ENCODE results near the gene OR10H1. TPM values are rescaled to one million over a fixed set of nuclear protein-coding genes. Genes with fewer than 3 reads are reported as not detected.
A peak's percentile ranks its signal among the peaks of the same experiment; 100 is the strongest.
"Not testable (repeated sequence)": the region's sequence is repeated elsewhere in the genome, so short reads cannot be mapped to it uniquely, and the experiment has no call there.

Gene OR10H1
- polyA plus RNA-seq, 1 of the 3 experiments (the other 2 are of a cell fraction) = not detected

- no peaks in the 10 kb centered on the region for H3F3A ChIP-seq (replicated peaks; ENCODE audit: insufficient read depth)
- H3K4me3 ChIP-seq (ENCODE audit: low read depth in 2 of 2, low read length in 1 of 2) = no peak overlapping the region
- H2AFZ ChIP-seq (ENCODE audit: low read depth) = no peak overlapping the region
- no peaks in the 10 kb centered on the region for H3K4me1 ChIP-seq (ENCODE audit: control insufficient read depth in 1 of 2, insufficient read depth in 2 of 2, low read depth in 1 of 2, low read length in 1 of 2)
- H3K9me3 ChIP-seq = no peaks in the 10 kb centered on the region
- POLR2A ChIA-PET = no interaction called here
- no peaks in the 10 kb centered on the region for H3K36me3 ChIP-seq (replicated peaks in 1 of 2; ENCODE audit: control insufficient read depth in 1 of 2, insufficient read depth in 2 of 2, low read length in 1 of 2)
- H3K4me2 ChIP-seq = no peak overlapping the region
- H3K9me2 ChIP-seq = no peaks in the 10 kb centered on the region
- TF ChIP-seq YY1 (IDR thresholded peaks at IDR 0.05; ENCODE audit: low read depth) = no peak
- no peak for TF ChIP-seq TAF1 (IDR thresholded peaks at IDR 0.05; ENCODE audit: borderline replicate concordance, low read depth, low read length)
- no peak for TF ChIP-seq MXI1 (IDR thresholded peaks at IDR 0.05; ENCODE audit: low read depth, low read length)
- H3K79me2 ChIP-seq (ENCODE audit: insufficient read depth) = no peaks in the 10 kb centered on the region
- H4K20me1 ChIP-seq (ENCODE audit: insufficient read depth) = no peaks in the 10 kb centered on the region
- CTCF ChIA-PET = no interaction called here
- WGBS (ENCODE audit: low lambda C conversion rate) = 2% methylated on average over 5 of the region's 5 CpGs
- H3K27ac ChIP-seq (ENCODE audit: low read depth in 2 of 2, low read length in 1 of 2) = no peak overlapping the region
- peaks cover 13% of the 10 kb centered on the region; the same call in 1 of the 2 replicates for H3K27me3 ChIP-seq (ENCODE audit: insufficient read depth)
- DNase-seq = no peak
- no peak overlapping the region for H3K9ac ChIP-seq
Measured at GRCh38 chr19:15843203-15843893, 27.9 kb upstream of the OR10H1 start.

GRCh38 chr19:15841875-15842569, 26.6 kb upstream of the OR10H1 start:
- CTCF ChIA-PET = interaction anchor here (1.1 kb wide), 1 partner anchor 12 kb away, joined by 3 read pairs; no protein-coding TSS in a partner anchor

DNA sequence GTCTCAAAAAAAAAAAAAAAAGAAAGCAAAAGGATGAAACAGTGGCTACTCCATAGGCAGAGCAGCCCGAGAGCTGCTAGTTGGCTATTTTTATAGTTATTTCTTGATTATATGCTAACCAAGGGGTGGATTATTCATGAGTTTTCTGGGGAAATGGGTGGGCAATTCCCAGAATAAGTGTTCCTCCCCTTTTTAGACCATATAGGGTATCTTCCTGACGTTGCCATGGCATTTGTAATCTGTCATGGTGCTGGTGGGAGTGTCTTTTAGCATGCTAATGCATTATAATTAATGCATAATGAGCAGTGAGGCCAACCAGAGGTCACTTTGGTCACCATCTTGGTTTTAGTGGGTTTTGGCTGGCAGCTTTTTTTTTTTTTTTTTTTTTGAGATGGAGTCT, 25.4 kb upstream of the OR10H1 start:
- peaks cover 4% of the 10 kb centered on the region for H3F3A ChIP-seq (replicated peaks; ENCODE audit: insufficient read depth)
- H3K9me3 ChIP-seq = no peaks in the 10 kb centered on the region
- no peak for TF ChIP-seq MXI1 (IDR thresholded peaks at IDR 0.05; ENCODE audit: low read depth, low read length)
- peaks cover 2 to 4% of the 10 kb centered on the region in 2 experiments; a peak in 2 of 4 replicates for H3K4me1 ChIP-seq (ENCODE audit: control insufficient read depth in 1 of 2, insufficient read depth in 2 of 2, low read depth in 1 of 2, low read length in 1 of 2)
- H3K4me3 ChIP-seq (ENCODE audit: low read depth in 2 of 2, low read length in 1 of 2) = no peak overlapping the region
- no peaks in the 10 kb centered on the region for H3K79me2 ChIP-seq (ENCODE audit: insufficient read depth)
- ChIA-PET POLR2A (no interaction called here), CTCF (no interaction called here)
- no peaks in the 10 kb centered on the region for H3K36me3 ChIP-seq (replicated peaks in 1 of 2; ENCODE audit: control insufficient read depth in 1 of 2, insufficient read depth in 2 of 2, low read length in 1 of 2)
- no peaks in the 10 kb centered on the region for H4K20me1 ChIP-seq (ENCODE audit: insufficient read depth)
- H3K27ac ChIP-seq (ENCODE audit: low read depth in 2 of 2, low read length in 1 of 2) = no peak overlapping the region
- DNase-seq = no peak
- H3K27me3 ChIP-seq (ENCODE audit: insufficient read depth) = peaks cover under 1% of the 10 kb centered on the region; the same call in 1 of the 2 replicates
- H2AFZ ChIP-seq (ENCODE audit: low read depth) = no peak overlapping the region
- no peaks in the 10 kb centered on the region for H3K9me2 ChIP-seq
- no peak overlapping the region for H3K9ac ChIP-seq
- H3K4me2 ChIP-seq = no peak overlapping the region
- 0% methylated on average over 2 of the region's 2 CpGs for whole genome bisulfite sequencing (ENCODE audit: low lambda C conversion rate)

More at GRCh38 chr19:15841875-15842569, 26.6 kb upstream of the OR10H1 start:
- no peaks in the 10 kb centered on the region for H3K79me2 ChIP-seq (ENCODE audit: insufficient read depth)
- no peak for DNase-seq
- H3K4me1 ChIP-seq (ENCODE audit: control insufficient read depth in 1 of 2, insufficient read depth in 2 of 2, low read depth in 1 of 2, low read length in 1 of 2) = no peaks in the 10 kb centered on the region; a peak in 1 of 4 replicates
- TF ChIP-seq, protein P1, sequence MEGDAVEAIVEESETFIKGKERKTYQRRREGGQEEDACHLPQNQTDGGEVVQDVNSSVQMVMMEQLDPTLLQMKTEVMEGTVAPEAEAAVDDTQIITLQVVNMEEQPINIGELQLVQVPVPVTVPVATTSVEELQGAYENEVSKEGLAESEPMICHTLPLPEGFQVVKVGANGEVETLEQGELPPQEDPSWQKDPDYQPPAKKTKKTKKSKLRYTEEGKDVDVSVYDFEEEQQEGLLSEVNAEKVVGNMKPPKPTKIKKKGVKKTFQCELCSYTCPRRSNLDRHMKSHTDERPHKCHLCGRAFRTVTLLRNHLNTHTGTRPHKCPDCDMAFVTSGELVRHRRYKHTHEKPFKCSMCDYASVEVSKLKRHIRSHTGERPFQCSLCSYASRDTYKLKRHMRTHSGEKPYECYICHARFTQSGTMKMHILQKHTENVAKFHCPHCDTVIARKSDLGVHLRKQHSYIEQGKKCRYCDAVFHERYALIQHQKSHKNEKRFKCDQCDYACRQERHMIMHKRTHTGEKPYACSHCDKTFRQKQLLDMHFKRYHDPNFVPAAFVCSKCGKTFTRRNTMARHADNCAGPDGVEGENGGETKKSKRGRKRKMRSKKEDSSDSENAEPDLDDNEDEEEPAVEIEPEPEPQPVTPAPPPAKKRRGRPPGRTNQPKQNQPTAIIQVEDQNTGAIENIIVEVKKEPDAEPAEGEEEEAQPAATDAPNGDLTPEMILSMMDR (IDR thresholded peaks at IDR 0.05) = peak; percentile 40
- no peak for TF ChIP-seq YY1 (IDR thresholded peaks at IDR 0.05; ENCODE audit: low read depth)
- H4K20me1 ChIP-seq (ENCODE audit: insufficient read depth) = no peaks in the 10 kb centered on the region
- peaks cover 4% of the 10 kb centered on the region for H3F3A ChIP-seq (replicated peaks; ENCODE audit: insufficient read depth)
- no peaks in the 10 kb centered on the region for H3K9me3 ChIP-seq
- no peak overlapping the region for H3K4me2 ChIP-seq
- H3K27ac ChIP-seq (ENCODE audit: low read depth in 2 of 2, low read length in 1 of 2) = no peak overlapping the region
- POLR2A ChIA-PET = no interaction called here
- peaks cover 7% of the 10 kb centered on the region; the same call in 1 of the 2 replicates for H3K27me3 ChIP-seq (ENCODE audit: insufficient read depth)
- no peaks in the 10 kb centered on the region for H3K9me2 ChIP-seq
- no peak overlapping the region for H3K4me3 ChIP-seq (ENCODE audit: low read depth in 2 of 2, low read length in 1 of 2)
- H3K9ac ChIP-seq = no peak overlapping the region
- 25% methylated on average over 11 of the region's 11 CpGs for WGBS (ENCODE audit: low lambda C conversion rate)
- no peaks in the 10 kb centered on the region for H3K36me3 ChIP-seq (replicated peaks in 1 of 2; ENCODE audit: control insufficient read depth in 1 of 2, insufficient read depth in 2 of 2, low read length in 1 of 2)
- no peak overlapping the region for H2AFZ ChIP-seq (ENCODE audit: low read depth)

DNA sequence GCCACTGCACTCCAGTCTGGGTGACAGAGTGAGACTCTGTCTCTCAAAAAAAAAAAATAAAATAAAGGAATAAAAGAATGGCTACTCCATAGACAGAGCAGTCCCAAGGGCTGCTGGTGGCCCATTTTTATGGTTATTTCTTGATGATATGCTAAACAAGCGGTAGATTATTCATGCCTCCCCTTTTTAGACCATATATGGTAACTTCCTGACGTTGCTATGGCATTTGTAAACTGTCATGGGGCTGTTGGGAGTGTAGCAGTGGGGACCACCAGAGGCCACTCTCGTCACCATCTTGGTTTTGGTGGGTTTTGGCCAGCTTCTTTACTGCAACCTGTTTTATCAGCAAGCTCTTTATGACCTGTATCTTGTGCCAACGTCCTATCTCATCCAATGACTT, 24.4 kb upstream of the OR10H1 start:
- H3K79me2 ChIP-seq (ENCODE audit: insufficient read depth); H3K9me2 ChIP-seq; DNase-seq; H3K27me3 ChIP-seq (ENCODE audit: insufficient read depth); H2AFZ ChIP-seq (ENCODE audit: low read depth); H3K4me3 ChIP-seq (ENCODE audit: low read depth in 2 of 2, low read length in 1 of 2); H3K9me3 ChIP-seq; H3K4me2 ChIP-seq; H3K27ac ChIP-seq (ENCODE audit: low read depth in 2 of 2, low read length in 1 of 2); H3K9ac ChIP-seq; H3F3A ChIP-seq (replicated peaks; ENCODE audit: insufficient read depth); H3K36me3 ChIP-seq (replicated peaks in 1 of 2; ENCODE audit: control insufficient read depth in 1 of 2, insufficient read depth in 2 of 2, low read length in 1 of 2); H4K20me1 ChIP-seq (ENCODE audit: insufficient read depth); CTCF ChIA-PET; H3K4me1 ChIP-seq (ENCODE audit: control insufficient read depth in 1 of 2, insufficient read depth in 2 of 2, low read depth in 1 of 2, low read length in 1 of 2); POLR2A ChIA-PET: not testable (repeated sequence)
- WGBS (ENCODE audit: low lambda C conversion rate) = 11% methylated on average over 4 of the region's 4 CpGs

Data from SK-N-SH (cell line).